ENCODE measurements around the gene FBXL7.

Gene FBXL7

GRCh38 chr5:15621094-15621493 is 121.1 kb downstream of the FBXL7 start:
- H3F3A ChIP-seq (ENCODE audit: insufficient read depth, low read length), result no peaks in the 10 kb centered on the region
- H3K4me1 ChIP-seq (ENCODE audit: insufficient read depth, low read length, severe bottlenecking), result no peaks in the 10 kb centered on the region
- no peaks in the 10 kb centered on the region for H3K9me3 ChIP-seq (ENCODE audit: low read length)
- no peaks in the 10 kb centered on the region for H3K36me3 ChIP-seq (ENCODE audit: insufficient read depth, low read length)
- no peak for TF ChIP-seq EZH2 (IDR thresholded peaks at IDR 0.05; ENCODE audit: borderline replicate concordance, low read length)
- TF ChIP-seq CTCF (IDR thresholded peaks at IDR 0.05; ENCODE audit: low read length), result no peak
- no peak overlapping the region for H3K9ac ChIP-seq (ENCODE audit: low read length)
- H3K4me2 ChIP-seq (ENCODE audit: low read length), result no peak overlapping the region
- H3K79me2 ChIP-seq (ENCODE audit: insufficient read depth, low read length), result no peaks in the 10 kb centered on the region
- no peaks in the 10 kb centered on the region for H3K27me3 ChIP-seq (ENCODE audit: insufficient read depth, low read length)
- no peak overlapping the region for H3K4me3 ChIP-seq (ENCODE audit: low read depth, low read length, poor library complexity, severe bottlenecking)
- H2AFZ ChIP-seq (ENCODE audit: low read length), result no peak overlapping the region
- H4K20me1 ChIP-seq (ENCODE audit: insufficient read depth, low read length), result no peaks in the 10 kb centered on the region
- H3K27ac ChIP-seq (ENCODE audit: low read depth, low read length, poor library complexity, severe bottlenecking), result no peak overlapping the region
- no peaks in the 10 kb centered on the region for H3K9me2 ChIP-seq (ENCODE audit: low read depth, low read length)

DNA sequence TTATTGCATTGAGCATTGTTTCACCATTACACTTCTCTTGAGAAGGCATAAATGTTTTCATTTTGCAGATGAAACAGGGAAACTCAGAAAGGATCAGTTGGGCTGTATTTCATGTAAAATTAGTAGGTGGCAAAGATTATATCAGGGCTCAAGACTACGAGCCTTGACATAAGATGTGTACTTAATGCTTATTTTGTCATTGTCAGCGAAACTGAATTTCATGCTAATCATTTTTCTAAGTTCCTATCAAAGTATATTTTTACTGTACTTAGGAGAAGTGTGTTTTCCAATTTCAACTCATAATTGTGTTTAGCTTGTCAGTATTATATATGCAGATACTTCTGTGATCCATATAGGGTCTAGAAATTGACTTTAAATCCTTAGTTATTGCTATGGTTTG is 123.8 kb downstream of the FBXL7 start:
- Histone ChIP-seq H3K27me3 (ENCODE audit: insufficient read depth, low read length) (no peaks in the 10 kb centered on the region), H3K36me3 (ENCODE audit: insufficient read depth, low read length) (no peaks in the 10 kb centered on the region), H3K27ac (ENCODE audit: low read depth, low read length, poor library complexity, severe bottlenecking) (no peak overlapping the region), H3K4me3 (ENCODE audit: low read depth, low read length, poor library complexity, severe bottlenecking) (no peak overlapping the region), H3K9me2 (ENCODE audit: low read depth, low read length) (no peaks in the 10 kb centered on the region), H3K9ac (ENCODE audit: low read length) (no peak overlapping the region), H3K79me2 (ENCODE audit: insufficient read depth, low read length) (no peaks in the 10 kb centered on the region), H4K20me1 (ENCODE audit: insufficient read depth, low read length) (no peaks in the 10 kb centered on the region), H2AFZ (ENCODE audit: low read length) (no peak overlapping the region), H3F3A (ENCODE audit: insufficient read depth, low read length) (no peaks in the 10 kb centered on the region), H3K4me2 (ENCODE audit: low read length) (no peak overlapping the region), H3K4me1 (ENCODE audit: insufficient read depth, low read length, severe bottlenecking) (no peaks in the 10 kb centered on the region), H3K9me3 (ENCODE audit: low read length) (no peaks in the 10 kb centered on the region)
- TF ChIP-seq CTCF (IDR thresholded peaks at IDR 0.05; ENCODE audit: low read length), result no peak
- no peak for TF ChIP-seq EZH2 (IDR thresholded peaks at IDR 0.05; ENCODE audit: borderline replicate concordance, low read length)

GRCh38 chr5:15627109-15627508 is 127.1 kb downstream of the FBXL7 start:
- H3K79me2 ChIP-seq (ENCODE audit: insufficient read depth, low read length), result no peaks in the 10 kb centered on the region
- no peak for TF ChIP-seq EZH2 (IDR thresholded peaks at IDR 0.05; ENCODE audit: borderline replicate concordance, low read length)
- TF ChIP-seq CTCF (IDR thresholded peaks at IDR 0.05; ENCODE audit: low read length), result no peak

More at GRCh38 chr5:15627109-15627508, 127.1 kb downstream of the FBXL7 start:
- Histone ChIP-seq H3K27me3 (ENCODE audit: insufficient read depth, low read length) (no peaks in the 10 kb centered on the region), H2AFZ (ENCODE audit: low read length) (no peak overlapping the region), H3K4me3 (ENCODE audit: low read depth, low read length, poor library complexity, severe bottlenecking) (no peak overlapping the region), H3K9me2 (ENCODE audit: low read depth, low read length) (no peaks in the 10 kb centered on the region), H3K36me3 (ENCODE audit: insufficient read depth, low read length) (no peaks in the 10 kb centered on the region), H4K20me1 (ENCODE audit: insufficient read depth, low read length) (no peaks in the 10 kb centered on the region), H3K27ac (ENCODE audit: low read depth, low read length, poor library complexity, severe bottlenecking) (no peak overlapping the region), H3F3A (ENCODE audit: insufficient read depth, low read length) (no peaks in the 10 kb centered on the region), H3K4me2 (ENCODE audit: low read length) (no peak overlapping the region), H3K4me1 (ENCODE audit: insufficient read depth, low read length, severe bottlenecking) (no peaks in the 10 kb centered on the region), H3K9ac (ENCODE audit: low read length) (no peak overlapping the region), H3K9me3 (ENCODE audit: low read length) (no peaks in the 10 kb centered on the region)
